ENCODE measurements around the gene NKIRAS2. TPM values are rescaled to one million over a fixed set of nuclear protein-coding genes. Genes with fewer than 3 reads are reported as not detected.

Gene NKIRAS2
- polyA plus RNA-seq, 1 donor from 2014 or later = 60.2 TPM

DNA sequence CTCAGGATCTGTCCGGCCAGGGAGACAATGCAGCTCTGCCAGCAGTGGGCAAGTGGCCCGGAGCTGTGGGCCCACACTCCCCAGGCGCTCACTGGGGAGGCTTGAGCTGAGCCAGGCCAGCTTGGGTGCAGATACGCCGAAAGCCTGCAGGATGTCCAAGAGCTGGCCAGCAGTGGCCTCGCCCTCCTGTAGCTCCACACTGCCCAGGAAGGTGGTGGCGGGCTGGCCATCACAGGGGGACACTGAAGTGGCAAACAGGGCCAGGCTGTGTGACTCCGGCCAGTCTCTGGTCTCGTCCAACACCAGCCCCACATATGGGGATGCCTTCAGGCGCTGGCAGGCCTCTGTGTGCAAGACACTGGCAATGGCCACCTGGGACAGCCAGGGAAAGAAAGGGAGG is 20.9 kb downstream of the NKIRAS2 start:
- Histone ChIP-seq H2AFZ (ENCODE audit: low read depth, low read length) (no peak overlapping the region), H3K9ac (ENCODE audit: low read length) (no peak overlapping the region), H3K79me2 (replicated peaks; ENCODE audit: insufficient read depth, low read length) (no peaks in the 10 kb centered on the region), H3F3A (ENCODE audit: insufficient read depth, low read length, poor library complexity, severe bottlenecking) (no peaks in the 10 kb centered on the region), H3K27me3 (ENCODE audit: insufficient read depth, low read depth, low read length) (no peaks in the 10 kb centered on the region), H3K9me2 (ENCODE audit: insufficient read depth, low read length) (no peaks in the 10 kb centered on the region), H3K27ac (ENCODE audit: low read length) (no peak overlapping the region), H3K9me3 (ENCODE audit: low read length) (no peaks in the 10 kb centered on the region), H4K20me1 (ENCODE audit: insufficient read depth) (no peaks in the 10 kb centered on the region), H3K4me2 (ENCODE audit: low read length) (no peak overlapping the region), H3K4me3 (ENCODE audit: low read length) (no peak overlapping the region), H3K36me3 (ENCODE audit: insufficient read depth, low read length) (no peaks in the 10 kb centered on the region)
- TF ChIP-seq RAD21 (conservative IDR thresholded peaks at IDR 0.05) (no peak), TAF1 (IDR thresholded peaks at IDR 0.05; ENCODE audit: low read depth) (no peak), EP300 (conservative IDR thresholded peaks at IDR 0.05; ENCODE audit: poor library complexity, severe bottlenecking) (no peak), POLR2AphosphoS5 (IDR thresholded peaks at IDR 0.05) (no peak), MXI1 (conservative IDR thresholded peaks at IDR 0.05; ENCODE audit: poor library complexity, severe bottlenecking) (no peak), SMC3 (conservative IDR thresholded peaks at IDR 0.05; ENCODE audit: poor library complexity) (no peak), EZH2 (IDR thresholded peaks at IDR 0.05; ENCODE audit: borderline replicate concordance, insufficient read depth, low read length, poor library complexity, severe bottlenecking) (no peak)
- TF ChIP-seq, protein P1, sequence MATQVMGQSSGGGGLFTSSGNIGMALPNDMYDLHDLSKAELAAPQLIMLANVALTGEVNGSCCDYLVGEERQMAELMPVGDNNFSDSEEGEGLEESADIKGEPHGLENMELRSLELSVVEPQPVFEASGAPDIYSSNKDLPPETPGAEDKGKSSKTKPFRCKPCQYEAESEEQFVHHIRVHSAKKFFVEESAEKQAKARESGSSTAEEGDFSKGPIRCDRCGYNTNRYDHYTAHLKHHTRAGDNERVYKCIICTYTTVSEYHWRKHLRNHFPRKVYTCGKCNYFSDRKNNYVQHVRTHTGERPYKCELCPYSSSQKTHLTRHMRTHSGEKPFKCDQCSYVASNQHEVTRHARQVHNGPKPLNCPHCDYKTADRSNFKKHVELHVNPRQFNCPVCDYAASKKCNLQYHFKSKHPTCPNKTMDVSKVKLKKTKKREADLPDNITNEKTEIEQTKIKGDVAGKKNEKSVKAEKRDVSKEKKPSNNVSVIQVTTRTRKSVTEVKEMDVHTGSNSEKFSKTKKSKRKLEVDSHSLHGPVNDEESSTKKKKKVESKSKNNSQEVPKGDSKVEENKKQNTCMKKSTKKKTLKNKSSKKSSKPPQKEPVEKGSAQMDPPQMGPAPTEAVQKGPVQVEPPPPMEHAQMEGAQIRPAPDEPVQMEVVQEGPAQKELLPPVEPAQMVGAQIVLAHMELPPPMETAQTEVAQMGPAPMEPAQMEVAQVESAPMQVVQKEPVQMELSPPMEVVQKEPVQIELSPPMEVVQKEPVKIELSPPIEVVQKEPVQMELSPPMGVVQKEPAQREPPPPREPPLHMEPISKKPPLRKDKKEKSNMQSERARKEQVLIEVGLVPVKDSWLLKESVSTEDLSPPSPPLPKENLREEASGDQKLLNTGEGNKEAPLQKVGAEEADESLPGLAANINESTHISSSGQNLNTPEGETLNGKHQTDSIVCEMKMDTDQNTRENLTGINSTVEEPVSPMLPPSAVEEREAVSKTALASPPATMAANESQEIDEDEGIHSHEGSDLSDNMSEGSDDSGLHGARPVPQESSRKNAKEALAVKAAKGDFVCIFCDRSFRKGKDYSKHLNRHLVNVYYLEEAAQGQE (IDR thresholded peaks at IDR 0.05; ENCODE audit: borderline replicate concordance) = no peak
- TF ChIP-seq, protein P2, sequence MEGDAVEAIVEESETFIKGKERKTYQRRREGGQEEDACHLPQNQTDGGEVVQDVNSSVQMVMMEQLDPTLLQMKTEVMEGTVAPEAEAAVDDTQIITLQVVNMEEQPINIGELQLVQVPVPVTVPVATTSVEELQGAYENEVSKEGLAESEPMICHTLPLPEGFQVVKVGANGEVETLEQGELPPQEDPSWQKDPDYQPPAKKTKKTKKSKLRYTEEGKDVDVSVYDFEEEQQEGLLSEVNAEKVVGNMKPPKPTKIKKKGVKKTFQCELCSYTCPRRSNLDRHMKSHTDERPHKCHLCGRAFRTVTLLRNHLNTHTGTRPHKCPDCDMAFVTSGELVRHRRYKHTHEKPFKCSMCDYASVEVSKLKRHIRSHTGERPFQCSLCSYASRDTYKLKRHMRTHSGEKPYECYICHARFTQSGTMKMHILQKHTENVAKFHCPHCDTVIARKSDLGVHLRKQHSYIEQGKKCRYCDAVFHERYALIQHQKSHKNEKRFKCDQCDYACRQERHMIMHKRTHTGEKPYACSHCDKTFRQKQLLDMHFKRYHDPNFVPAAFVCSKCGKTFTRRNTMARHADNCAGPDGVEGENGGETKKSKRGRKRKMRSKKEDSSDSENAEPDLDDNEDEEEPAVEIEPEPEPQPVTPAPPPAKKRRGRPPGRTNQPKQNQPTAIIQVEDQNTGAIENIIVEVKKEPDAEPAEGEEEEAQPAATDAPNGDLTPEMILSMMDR (IDR thresholded peaks at IDR 0.05; ENCODE audit: poor library complexity, severe bottlenecking) = no peak

DNA sequence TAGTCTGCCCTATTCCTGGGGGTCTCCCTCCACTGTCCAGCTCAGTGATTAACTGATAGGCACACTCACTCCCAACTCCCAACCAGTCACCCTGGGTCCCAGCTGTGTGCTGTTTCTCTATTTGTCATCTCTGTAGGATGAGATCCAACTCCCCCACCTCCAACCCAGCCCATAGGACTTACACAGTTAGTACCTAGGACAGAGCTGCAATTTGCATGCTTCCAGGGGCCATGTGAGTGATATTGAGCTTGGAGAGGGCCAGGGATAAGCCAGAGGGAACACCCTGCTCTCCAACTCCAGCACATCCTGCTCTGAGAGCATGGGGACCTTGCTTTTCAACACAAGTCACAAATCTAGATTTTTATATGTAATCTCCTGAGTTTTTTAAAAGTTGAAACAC is 21.7 kb downstream of the NKIRAS2 start:
- Histone ChIP-seq H3K9ac (ENCODE audit: low read length) (no peak overlapping the region), H2AFZ (ENCODE audit: low read depth, low read length) (no peak overlapping the region), H3K36me3 (ENCODE audit: insufficient read depth, low read length) (no peaks in the 10 kb centered on the region), H3K79me2 (replicated peaks; ENCODE audit: insufficient read depth, low read length) (no peaks in the 10 kb centered on the region), H3K9me3 (ENCODE audit: low read length) (no peaks in the 10 kb centered on the region), H3K27me3 (ENCODE audit: insufficient read depth, low read depth, low read length) (no peaks in the 10 kb centered on the region), H3F3A (ENCODE audit: insufficient read depth, low read length, poor library complexity, severe bottlenecking) (no peaks in the 10 kb centered on the region), H3K4me3 (ENCODE audit: low read length) (no peak overlapping the region), H3K27ac (ENCODE audit: low read length) (no peak overlapping the region), H3K9me2 (ENCODE audit: insufficient read depth, low read length) (no peaks in the 10 kb centered on the region), H4K20me1 (ENCODE audit: insufficient read depth) (no peaks in the 10 kb centered on the region), H3K4me2 (ENCODE audit: low read length) (no peak overlapping the region)
- TF ChIP-seq RAD21 (conservative IDR thresholded peaks at IDR 0.05) (no peak), EZH2 (IDR thresholded peaks at IDR 0.05; ENCODE audit: borderline replicate concordance, insufficient read depth, low read length, poor library complexity, severe bottlenecking) (no peak)

All from neural cell (in vitro differentiated cells).